Measurements from ENCODE around the gene ZNF397.

DNA sequence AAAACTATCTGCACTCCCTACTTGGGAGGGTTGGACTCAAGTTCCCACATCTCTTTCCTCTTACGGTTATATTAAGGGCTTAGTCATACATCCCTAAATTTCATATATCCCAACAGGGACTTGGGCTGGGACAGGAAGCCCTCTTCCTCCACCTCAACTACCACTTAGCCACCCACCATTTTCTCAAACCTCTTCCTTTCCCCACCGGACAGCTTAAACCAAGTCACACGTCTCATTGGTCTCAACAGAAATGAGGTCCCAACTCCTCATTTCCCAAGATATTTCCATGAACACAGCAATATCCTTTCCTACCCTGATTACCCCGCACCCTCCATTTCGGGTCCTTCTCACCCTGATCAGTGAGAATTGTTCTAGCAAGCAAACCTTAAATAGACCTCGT lies 48.5 kb downstream of the ZNF397 start:
- TF ChIP-seq, protein P1, sequence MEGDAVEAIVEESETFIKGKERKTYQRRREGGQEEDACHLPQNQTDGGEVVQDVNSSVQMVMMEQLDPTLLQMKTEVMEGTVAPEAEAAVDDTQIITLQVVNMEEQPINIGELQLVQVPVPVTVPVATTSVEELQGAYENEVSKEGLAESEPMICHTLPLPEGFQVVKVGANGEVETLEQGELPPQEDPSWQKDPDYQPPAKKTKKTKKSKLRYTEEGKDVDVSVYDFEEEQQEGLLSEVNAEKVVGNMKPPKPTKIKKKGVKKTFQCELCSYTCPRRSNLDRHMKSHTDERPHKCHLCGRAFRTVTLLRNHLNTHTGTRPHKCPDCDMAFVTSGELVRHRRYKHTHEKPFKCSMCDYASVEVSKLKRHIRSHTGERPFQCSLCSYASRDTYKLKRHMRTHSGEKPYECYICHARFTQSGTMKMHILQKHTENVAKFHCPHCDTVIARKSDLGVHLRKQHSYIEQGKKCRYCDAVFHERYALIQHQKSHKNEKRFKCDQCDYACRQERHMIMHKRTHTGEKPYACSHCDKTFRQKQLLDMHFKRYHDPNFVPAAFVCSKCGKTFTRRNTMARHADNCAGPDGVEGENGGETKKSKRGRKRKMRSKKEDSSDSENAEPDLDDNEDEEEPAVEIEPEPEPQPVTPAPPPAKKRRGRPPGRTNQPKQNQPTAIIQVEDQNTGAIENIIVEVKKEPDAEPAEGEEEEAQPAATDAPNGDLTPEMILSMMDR (IDR thresholded peaks at IDR 0.05), result no peak
- TF ChIP-seq POLR2A (IDR thresholded peaks at IDR 0.05), result no peak
